ENCODE measurements around the gene CLRN2. TPM values are rescaled to one million over a fixed set of nuclear protein-coding genes. Genes with fewer than 3 reads are reported as not detected.

The CLRN2 gene
- total RNA-seq, 1 donor from 2014 or later, result not detected

DNA sequence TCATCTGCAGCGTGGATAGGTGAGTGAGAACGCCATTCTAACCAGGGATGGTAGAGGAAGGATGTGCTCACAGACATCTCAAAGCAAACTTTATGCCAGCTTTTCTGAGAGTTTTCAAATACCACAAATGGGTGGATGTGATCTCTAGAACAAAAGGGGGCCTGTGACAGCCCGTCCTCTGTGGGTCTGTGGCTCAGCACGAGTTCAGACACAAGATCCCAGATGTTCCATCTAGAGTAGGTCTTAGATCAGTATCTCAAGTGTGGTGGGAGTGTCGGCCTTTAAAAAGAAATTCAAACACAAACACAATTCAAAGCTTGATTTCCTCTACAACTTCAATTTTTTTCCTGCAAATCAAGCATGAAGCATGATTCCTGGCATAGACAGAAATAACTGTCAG is 25.8 kb upstream of the CLRN2 start:
- H3K27ac ChIP-seq (ENCODE audit: low read depth, low read length), result no peak overlapping the region
- no peaks in the 10 kb centered on the region for H3K27me3 ChIP-seq (ENCODE audit: control insufficient read depth in 3 of 3, insufficient read depth in 3 of 3, low read length in 3 of 3)
- H3K4me1 ChIP-seq (ENCODE audit: control insufficient read depth in 3 of 3, insufficient read depth in 3 of 3, low read length in 3 of 3), result peaks cover 4 to 6% (median 5%) of the 10 kb centered on the region in 3 donors
- peaks cover 33 to 47% (median 41%) of the 10 kb centered on the region in 3 donors for H3K36me3 ChIP-seq (ENCODE audit: control insufficient read depth in 3 of 3, insufficient read depth in 3 of 3, low read length in 3 of 3)
- H3K9me3 ChIP-seq (ENCODE audit: control insufficient read depth in 3 of 3, low read length in 3 of 3), result no peaks in the 10 kb centered on the region
- no peak overlapping the region for H3K4me3 ChIP-seq (ENCODE audit: low read length in 3 of 3)
- H3K9ac ChIP-seq (ENCODE audit: low read depth in 1 of 3, low read length in 3 of 3), result no peak overlapping the region

DNA sequence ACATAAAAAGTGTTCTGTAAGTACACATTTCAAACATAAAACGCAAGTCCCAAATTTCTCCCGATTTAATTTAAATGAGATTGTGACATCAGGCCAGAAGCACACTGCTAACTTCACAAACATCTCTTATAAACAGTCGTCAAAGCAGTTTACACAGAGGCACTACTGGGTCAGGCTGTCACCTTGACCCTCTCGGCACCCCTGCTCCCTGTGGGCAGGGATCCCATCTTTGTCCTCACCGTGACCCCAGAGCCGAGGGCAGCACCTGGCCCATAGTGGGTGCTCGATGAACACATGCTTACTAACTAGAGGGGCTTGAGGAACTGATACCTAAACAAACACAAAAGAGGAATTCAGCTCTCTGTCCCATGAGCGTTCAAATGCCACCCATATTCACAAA is 25.2 kb upstream of the CLRN2 start:
- H3K27ac ChIP-seq (ENCODE audit: low read depth, low read length), result no peak overlapping the region
- no peaks in the 10 kb centered on the region for H3K27me3 ChIP-seq (ENCODE audit: control insufficient read depth in 3 of 3, insufficient read depth in 3 of 3, low read length in 3 of 3)
- H3K4me3 ChIP-seq (ENCODE audit: low read length in 3 of 3), result no peak overlapping the region
- H3K36me3 ChIP-seq (ENCODE audit: control insufficient read depth in 3 of 3, insufficient read depth in 3 of 3, low read length in 3 of 3), result peaks cover 33 to 43% (median 43%) of the 10 kb centered on the region in 3 donors
- H3K9me3 ChIP-seq (ENCODE audit: control insufficient read depth in 3 of 3, low read length in 3 of 3), result no peaks in the 10 kb centered on the region
- peaks cover 4 to 6% (median 5%) of the 10 kb centered on the region in 3 donors for H3K4me1 ChIP-seq (ENCODE audit: control insufficient read depth in 3 of 3, insufficient read depth in 3 of 3, low read length in 3 of 3)
- no peak overlapping the region for H3K9ac ChIP-seq (ENCODE audit: low read depth in 1 of 3, low read length in 3 of 3)

GRCh38 chr4:17490575-17491059 is 24.3 kb upstream of the CLRN2 start:
- Histone ChIP-seq H3K4me3 (ENCODE audit: low read length in 3 of 3) (no peak overlapping the region), H3K4me1 (ENCODE audit: control insufficient read depth in 3 of 3, insufficient read depth in 3 of 3, low read length in 3 of 3) (peaks cover 4 to 6% (median 5%) of the 10 kb centered on the region in 3 donors), H3K27ac (ENCODE audit: low read depth, low read length) (no peak overlapping the region), H3K27me3 (ENCODE audit: control insufficient read depth in 3 of 3, insufficient read depth in 3 of 3, low read length in 3 of 3) (no peaks in the 10 kb centered on the region), H3K9ac (ENCODE audit: low read depth in 1 of 3, low read length in 3 of 3) (no peak overlapping the region), H3K36me3 (ENCODE audit: control insufficient read depth in 3 of 3, insufficient read depth in 3 of 3, low read length in 3 of 3) (peaks cover 37 to 51% (median 50%) of the 10 kb centered on the region in 3 donors), H3K9me3 (ENCODE audit: control insufficient read depth in 3 of 3, low read length in 3 of 3) (no peaks in the 10 kb centered on the region)

DNA sequence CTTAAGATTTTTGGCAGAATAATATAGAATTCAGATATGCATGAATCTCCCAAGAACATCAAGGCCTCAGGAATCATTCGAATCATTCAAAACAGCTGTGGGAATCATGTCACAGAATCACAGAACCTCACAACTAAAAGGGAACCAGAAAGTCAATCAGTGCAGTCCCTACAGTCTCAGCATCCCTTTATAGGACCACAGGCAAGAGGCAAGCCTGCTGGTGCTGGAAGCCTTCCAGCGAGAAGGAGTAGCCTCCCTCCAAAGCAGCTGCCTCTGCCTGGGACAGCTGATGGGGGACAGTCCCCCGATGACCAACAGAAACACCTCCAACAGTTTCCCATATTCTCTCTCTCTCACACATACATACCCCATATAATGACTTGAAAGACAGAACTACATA is 23.8 kb upstream of the CLRN2 start:
- no peak overlapping the region for H3K27ac ChIP-seq (ENCODE audit: low read depth, low read length)
- no peaks in the 10 kb centered on the region for H3K27me3 ChIP-seq (ENCODE audit: control insufficient read depth in 3 of 3, insufficient read depth in 3 of 3, low read length in 3 of 3)
- no peak overlapping the region for H3K9ac ChIP-seq (ENCODE audit: low read depth in 1 of 3, low read length in 3 of 3)
- no peaks in the 10 kb centered on the region for H3K9me3 ChIP-seq (ENCODE audit: control insufficient read depth in 3 of 3, low read length in 3 of 3)
- no peak overlapping the region for H3K4me3 ChIP-seq (ENCODE audit: low read length in 3 of 3)
- H3K36me3 ChIP-seq (ENCODE audit: control insufficient read depth in 3 of 3, insufficient read depth in 3 of 3, low read length in 3 of 3), result peaks cover 34 to 48% (median 48%) of the 10 kb centered on the region in 3 donors
- H3K4me1 ChIP-seq (ENCODE audit: control insufficient read depth in 3 of 3, insufficient read depth in 3 of 3, low read length in 3 of 3), result peaks cover 4 to 6% (median 5%) of the 10 kb centered on the region in 3 donors

- Histone ChIP-seq H3K4me3 (ENCODE audit: low read length in 3 of 3) (no peak overlapping the region), H3K9me3 (ENCODE audit: control insufficient read depth in 3 of 3, low read length in 3 of 3) (no peaks in the 10 kb centered on the region), H3K4me1 (ENCODE audit: control insufficient read depth in 3 of 3, insufficient read depth in 3 of 3, low read length in 3 of 3) (peaks cover 4 to 6% (median 5%) of the 10 kb centered on the region in 3 donors), H3K36me3 (ENCODE audit: control insufficient read depth in 3 of 3, insufficient read depth in 3 of 3, low read length in 3 of 3) (peaks cover 39 to 40% (median 40%) of the 10 kb centered on the region in 3 donors), H3K27ac (ENCODE audit: low read depth, low read length) (no peak overlapping the region), H3K27me3 (ENCODE audit: control insufficient read depth in 3 of 3, insufficient read depth in 3 of 3, low read length in 3 of 3) (no peaks in the 10 kb centered on the region), H3K9ac (ENCODE audit: low read depth in 1 of 3, low read length in 3 of 3) (no peak overlapping the region)
These were observed 22.8 kb upstream of the CLRN2 start for GRCh38 chr4:17492058-17492741.

DNA sequence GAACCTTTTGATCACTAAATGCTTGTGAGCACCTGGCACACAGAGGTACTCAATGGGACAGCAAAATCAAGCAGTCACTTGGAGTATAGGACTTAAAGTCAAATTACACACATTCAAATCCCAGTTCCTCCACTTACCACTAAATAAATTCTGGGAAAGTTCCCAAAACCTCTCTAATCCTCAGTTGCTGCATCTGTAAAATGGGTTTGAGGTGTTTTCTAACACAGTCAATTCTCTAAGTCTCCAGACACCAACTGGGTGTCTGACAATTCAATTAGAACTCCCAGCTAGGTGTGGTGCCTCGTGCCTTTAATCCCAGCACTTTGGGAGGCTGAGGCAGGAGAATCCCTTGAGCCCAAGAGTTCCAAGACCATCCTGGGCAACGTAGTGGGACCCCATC is 22.1 kb upstream of the CLRN2 start:
- Histone ChIP-seq H3K36me3 (ENCODE audit: control insufficient read depth in 3 of 3, insufficient read depth in 3 of 3, low read length in 3 of 3) (peaks cover 38 to 42% (median 40%) of the 10 kb centered on the region in 3 donors), H3K4me3 (ENCODE audit: low read length in 3 of 3) (no peak overlapping the region), H3K9me3 (ENCODE audit: control insufficient read depth in 3 of 3, low read length in 3 of 3) (no peaks in the 10 kb centered on the region), H3K9ac (ENCODE audit: low read depth in 1 of 3, low read length in 3 of 3) (no peak overlapping the region), H3K27ac (ENCODE audit: low read depth, low read length) (no peak overlapping the region), H3K27me3 (ENCODE audit: control insufficient read depth in 3 of 3, insufficient read depth in 3 of 3, low read length in 3 of 3) (no peaks in the 10 kb centered on the region), H3K4me1 (ENCODE audit: control insufficient read depth in 3 of 3, insufficient read depth in 3 of 3, low read length in 3 of 3) (peaks cover 4 to 6% (median 5%) of the 10 kb centered on the region in 3 donors)

DNA sequence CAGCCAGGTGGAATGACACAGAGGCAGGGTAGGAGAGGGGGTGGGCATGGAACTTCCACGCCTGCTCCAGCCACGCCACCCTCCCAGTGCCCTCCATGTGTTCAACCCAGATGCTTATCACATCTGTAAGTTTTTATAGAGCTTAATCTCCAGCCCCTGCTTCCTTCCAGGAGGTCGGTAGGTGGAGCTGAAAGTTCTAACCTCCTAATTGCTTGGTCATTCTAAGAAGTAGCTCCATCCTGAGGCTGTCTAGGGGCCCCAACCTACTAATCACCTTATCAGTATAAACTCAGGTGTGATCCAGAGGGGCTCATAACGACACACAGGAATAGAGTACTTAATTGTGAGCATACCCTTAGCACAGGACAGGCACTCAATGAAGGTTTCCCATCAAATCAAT is 21.3 kb upstream of the CLRN2 start:
- Histone ChIP-seq H3K9me3 (ENCODE audit: control insufficient read depth in 3 of 3, low read length in 3 of 3) (no peaks in the 10 kb centered on the region), H3K36me3 (ENCODE audit: control insufficient read depth in 3 of 3, insufficient read depth in 3 of 3, low read length in 3 of 3) (peaks cover 40 to 43% (median 43%) of the 10 kb centered on the region in 3 donors), H3K9ac (ENCODE audit: low read depth in 1 of 3, low read length in 3 of 3) (no peak overlapping the region), H3K27ac (ENCODE audit: low read depth, low read length) (no peak overlapping the region), H3K4me3 (ENCODE audit: low read length in 3 of 3) (no peak overlapping the region), H3K4me1 (ENCODE audit: control insufficient read depth in 3 of 3, insufficient read depth in 3 of 3, low read length in 3 of 3) (peaks cover 4 to 6% (median 5%) of the 10 kb centered on the region in 3 donors), H3K27me3 (ENCODE audit: control insufficient read depth in 3 of 3, insufficient read depth in 3 of 3, low read length in 3 of 3) (no peaks in the 10 kb centered on the region)

DNA sequence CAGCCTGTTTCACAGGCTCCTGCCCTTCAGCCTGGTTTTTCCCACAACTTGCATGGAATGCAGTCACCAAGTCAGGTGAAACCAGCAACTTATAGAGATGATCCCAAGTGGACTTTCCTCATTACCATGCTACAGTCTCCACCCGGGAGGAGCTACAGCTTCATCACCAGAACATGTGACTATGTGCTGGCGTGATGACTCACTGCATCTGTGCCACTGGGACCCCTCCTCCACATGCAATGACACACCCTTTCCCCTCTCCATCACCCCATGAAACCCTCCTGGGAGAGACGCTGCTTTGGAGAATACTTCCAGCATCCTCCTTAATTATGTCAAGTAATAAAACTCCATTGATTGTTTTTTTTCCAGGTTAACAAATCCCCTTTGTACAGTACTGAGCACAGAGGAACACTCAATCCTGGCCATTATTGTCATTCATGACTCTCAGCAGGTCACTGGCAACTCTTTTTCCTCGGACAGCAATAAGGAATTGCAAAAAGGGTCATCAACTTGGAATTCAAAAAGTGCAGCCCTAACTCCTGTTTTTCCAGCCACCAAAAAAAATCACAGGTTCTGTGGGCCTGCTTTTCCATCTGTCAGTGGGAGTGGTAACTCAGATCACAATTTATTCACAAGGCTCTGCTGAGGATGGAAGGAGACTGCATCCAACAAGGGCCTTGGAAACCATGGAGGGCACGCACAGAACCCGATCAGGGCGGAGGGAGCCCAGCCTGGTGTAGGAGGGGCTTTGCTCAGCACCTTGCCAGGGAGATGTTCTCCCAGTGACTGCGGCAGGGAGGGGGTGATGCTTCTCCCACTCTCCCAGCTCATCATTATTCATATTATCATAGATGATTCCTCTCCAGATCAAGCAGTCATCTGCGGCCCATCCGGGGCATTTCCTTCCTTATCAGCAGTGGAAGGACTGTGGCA is 20.4 kb upstream of the CLRN2 start:
- H3K4me3 ChIP-seq (ENCODE audit: low read length in 3 of 3), result no peak overlapping the region
- no peak overlapping the region for H3K27ac ChIP-seq (ENCODE audit: low read depth, low read length)
- no peak overlapping the region for H3K9ac ChIP-seq (ENCODE audit: low read depth in 1 of 3, low read length in 3 of 3)
- H3K9me3 ChIP-seq (ENCODE audit: control insufficient read depth in 3 of 3, low read length in 3 of 3), result no peaks in the 10 kb centered on the region
- H3K27me3 ChIP-seq (ENCODE audit: control insufficient read depth in 3 of 3, insufficient read depth in 3 of 3, low read length in 3 of 3), result no peaks in the 10 kb centered on the region
- peaks cover 36 to 42% (median 41%) of the 10 kb centered on the region in 3 donors for H3K36me3 ChIP-seq (ENCODE audit: control insufficient read depth in 3 of 3, insufficient read depth in 3 of 3, low read length in 3 of 3)
- H3K4me1 ChIP-seq (ENCODE audit: control insufficient read depth in 3 of 3, insufficient read depth in 3 of 3, low read length in 3 of 3), result peaks cover 4 to 6% (median 5%) of the 10 kb centered on the region in 3 donors

DNA sequence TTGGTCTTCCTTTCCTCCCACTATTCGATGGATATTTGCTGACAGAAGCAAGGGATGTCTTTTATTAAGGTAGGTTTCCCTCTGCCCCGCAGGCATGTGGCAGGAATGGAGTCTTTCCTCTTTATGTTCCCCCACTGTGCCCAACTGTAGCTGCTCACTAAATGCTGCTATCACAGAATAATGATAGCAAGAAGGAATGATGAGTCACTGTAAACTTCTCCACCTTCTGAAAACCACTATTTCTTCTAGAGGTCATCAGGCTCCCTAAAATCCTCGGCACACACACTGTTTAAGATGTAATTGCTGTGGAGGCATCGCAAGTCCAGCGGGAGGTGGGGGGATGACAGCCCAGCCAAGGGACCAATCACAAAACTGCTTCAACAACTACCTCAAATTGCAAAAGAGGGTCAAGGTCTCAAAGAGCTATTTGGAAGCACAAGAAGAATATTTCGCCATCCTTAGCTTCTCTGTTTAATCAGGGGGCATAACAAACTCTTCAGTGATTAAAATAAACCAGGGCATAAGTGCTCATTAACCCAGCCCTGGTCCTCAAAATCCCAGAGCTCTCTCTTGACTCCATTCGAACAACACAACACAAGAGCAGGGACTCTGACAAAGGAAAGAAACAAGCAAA is 17.0 kb upstream of the CLRN2 start:
- Histone ChIP-seq H3K9ac (ENCODE audit: low read depth in 1 of 3, low read length in 3 of 3) (no peak overlapping the region), H3K4me1 (ENCODE audit: control insufficient read depth in 3 of 3, insufficient read depth in 3 of 3, low read length in 3 of 3) (no peaks in the 10 kb centered on the region), H3K27ac (ENCODE audit: low read depth, low read length) (no peak overlapping the region), H3K4me3 (ENCODE audit: low read length in 3 of 3) (no peak overlapping the region), H3K27me3 (ENCODE audit: control insufficient read depth in 3 of 3, insufficient read depth in 3 of 3, low read length in 3 of 3) (no peaks in the 10 kb centered on the region), H3K36me3 (ENCODE audit: control insufficient read depth in 3 of 3, insufficient read depth in 3 of 3, low read length in 3 of 3) (peaks cover 39 to 58% (median 58%) of the 10 kb centered on the region in 3 donors), H3K9me3 (ENCODE audit: control insufficient read depth in 3 of 3, low read length in 3 of 3) (no peaks in the 10 kb centered on the region)

All from skeletal muscle tissue (tissue), 4 donors.